ENCODE measurements around the gene TMOD2.

GRCh38 chr15:51783967-51784366, 32.6 kb downstream of the TMOD2 start:
- TF ChIP-seq, protein P1, sequence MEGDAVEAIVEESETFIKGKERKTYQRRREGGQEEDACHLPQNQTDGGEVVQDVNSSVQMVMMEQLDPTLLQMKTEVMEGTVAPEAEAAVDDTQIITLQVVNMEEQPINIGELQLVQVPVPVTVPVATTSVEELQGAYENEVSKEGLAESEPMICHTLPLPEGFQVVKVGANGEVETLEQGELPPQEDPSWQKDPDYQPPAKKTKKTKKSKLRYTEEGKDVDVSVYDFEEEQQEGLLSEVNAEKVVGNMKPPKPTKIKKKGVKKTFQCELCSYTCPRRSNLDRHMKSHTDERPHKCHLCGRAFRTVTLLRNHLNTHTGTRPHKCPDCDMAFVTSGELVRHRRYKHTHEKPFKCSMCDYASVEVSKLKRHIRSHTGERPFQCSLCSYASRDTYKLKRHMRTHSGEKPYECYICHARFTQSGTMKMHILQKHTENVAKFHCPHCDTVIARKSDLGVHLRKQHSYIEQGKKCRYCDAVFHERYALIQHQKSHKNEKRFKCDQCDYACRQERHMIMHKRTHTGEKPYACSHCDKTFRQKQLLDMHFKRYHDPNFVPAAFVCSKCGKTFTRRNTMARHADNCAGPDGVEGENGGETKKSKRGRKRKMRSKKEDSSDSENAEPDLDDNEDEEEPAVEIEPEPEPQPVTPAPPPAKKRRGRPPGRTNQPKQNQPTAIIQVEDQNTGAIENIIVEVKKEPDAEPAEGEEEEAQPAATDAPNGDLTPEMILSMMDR (IDR thresholded peaks at IDR 0.05), result no peak
- no peak for TF ChIP-seq POLR2A (IDR thresholded peaks at IDR 0.05)
